OCI-LY1 (cell line): ENCODE results near the gene PFKL.
A peak's percentile ranks its signal among the peaks of the same experiment; 100 is the strongest.

Experiments
- H2AFZ ChIP-seq: fragments of 200-600 bp; sonication (generic), shearing (Covaris generic); 2 replicates; pipeline ENCODE4 v1.6.0; 2014; ENCODE audit warnings: antibody characterized with exemption, mild to moderate bottlenecking, low read length
- H3F3A ChIP-seq: fragments of 200-600 bp; sonication (generic), shearing (Covaris generic); 2 replicates; pipeline ENCODE4 v1.6.0; 2014; ENCODE audit warnings: mild to moderate bottlenecking, antibody characterized with exemption, low read length, moderate library complexity; ENCODE audit not compliant: insufficient read depth
- H3K27ac ChIP-seq: fragments of 200-600 bp; sonication (generic); 2 replicates; pipeline ENCODE4 v1.5.1; 2014; ENCODE audit warnings: low read length, mixed run types, mild to moderate bottlenecking, low read depth; ENCODE audit not compliant: poor library complexity, severe bottlenecking
- H3K27me3 ChIP-seq: fragments of 200-600 bp; sonication (generic); 2 replicates; pipeline ENCODE4 v1.6.0; 2014; ENCODE audit warnings: antibody characterized with exemption, mild to moderate bottlenecking, low read length, moderate library complexity; ENCODE audit not compliant: insufficient read depth
- H3K36me3 ChIP-seq: fragments of 200-600 bp; sonication (generic); 2 replicates; pipeline ENCODE4 v1.6.1; 2014; ENCODE audit warnings: mild to moderate bottlenecking, antibody characterized with exemption, low read length, moderate library complexity, mixed read lengths; ENCODE audit not compliant: insufficient read depth
- H3K4me1 ChIP-seq: fragments of 200-600 bp; sonication (generic); 2 replicates; pipeline ENCODE4 v1.5.1; 2014; ENCODE audit warnings: mild to moderate bottlenecking, low read length, moderate library complexity; ENCODE audit not compliant: insufficient read depth, severe bottlenecking
- H3K4me2 ChIP-seq: fragments of 200-600 bp; sonication (generic), shearing (Covaris generic); 2 replicates; pipeline ENCODE4 v1.6.1; 2014; ENCODE audit warnings: low read length
- H3K4me3 ChIP-seq: fragments of 200-600 bp; sonication (generic); 2 replicates; pipeline ENCODE4 v1.5.1; 2014; ENCODE audit warnings: low read length, low read depth, mild to moderate bottlenecking, mixed read lengths; ENCODE audit not compliant: poor library complexity, severe bottlenecking
- H3K79me2 ChIP-seq: fragments of 200-600 bp; shearing (Covaris generic); 2 replicates; pipeline ENCODE4 v1.6.1; 2016; ENCODE audit warnings: mixed run types, low read length, mixed read lengths; ENCODE audit not compliant: insufficient read depth
- H3K9ac ChIP-seq: fragments of 200-600 bp; sonication (generic), shearing (Covaris generic); 2 replicates; pipeline ENCODE4 v1.6.1; 2014; ENCODE audit warnings: mild to moderate bottlenecking, low read length, mixed read lengths
- H3K9me2 ChIP-seq: fragments of 200-600 bp; sonication (generic), shearing (Covaris generic); 2 replicates; pipeline ENCODE4 v1.6.1; 2014; ENCODE audit warnings: low read depth, mild to moderate bottlenecking, low read length, mixed read lengths
- H3K9me3 ChIP-seq: fragments of 200-600 bp; shearing (Covaris generic); 2 replicates; pipeline ENCODE4 v1.6.1; 2014; ENCODE audit warnings: low read length, mixed read lengths
- H4K20me1 ChIP-seq: fragments of 200-600 bp; sonication (generic), shearing (Covaris generic); 2 replicates; pipeline ENCODE4 v1.6.0; 2016; ENCODE audit warnings: mild to moderate bottlenecking, low read length; ENCODE audit not compliant: insufficient read depth
- EZH2 ChIP-seq: fragments of 200-600 bp; sonication (generic), shearing (Covaris generic); IDR thresholded peaks from 2 replicates; pipeline ENCODE4 v1.8.0; 2017; ENCODE audit warnings: borderline replicate concordance, mixed run types, mild to moderate bottlenecking, antibody characterized with exemption, low read length, moderate library complexity, mixed read lengths
- TF ChIP-seq, protein P1 (sequence below): fragments of 200-600 bp; sonication (generic), shearing (Covaris generic); IDR thresholded peaks from 2 replicates; pipeline ENCODE4 v1.5.1; 2017; ENCODE audit warnings: mild to moderate bottlenecking, antibody characterized with exemption, low read length, moderate library complexity, mixed read lengths

The PFKL gene

DNA sequence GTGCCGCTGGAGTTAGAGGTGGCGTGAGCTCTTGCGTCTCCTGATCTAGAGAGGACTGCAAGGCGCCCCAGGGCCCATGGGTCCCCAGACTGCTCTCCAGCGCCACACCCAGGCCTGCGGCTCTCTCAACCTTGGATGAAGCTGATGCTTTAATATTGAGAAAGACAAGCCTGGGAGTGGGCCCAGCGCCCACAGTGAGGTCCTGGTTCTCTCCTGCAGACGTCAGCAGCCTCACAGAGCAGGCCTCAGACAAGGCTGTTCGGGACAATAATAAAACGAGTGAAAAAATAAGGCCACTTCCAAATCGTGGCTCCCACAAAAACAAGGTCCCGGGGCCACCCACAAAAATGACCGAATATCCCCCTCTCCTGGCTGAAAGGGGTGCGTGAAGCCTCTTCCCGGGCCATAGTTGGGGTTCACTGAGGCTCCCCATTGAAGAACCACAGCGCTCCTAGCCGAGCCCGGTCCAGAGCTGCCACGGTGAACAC is 32.2 kb upstream of the PFKL start:
- TF ChIP-seq, protein P1, sequence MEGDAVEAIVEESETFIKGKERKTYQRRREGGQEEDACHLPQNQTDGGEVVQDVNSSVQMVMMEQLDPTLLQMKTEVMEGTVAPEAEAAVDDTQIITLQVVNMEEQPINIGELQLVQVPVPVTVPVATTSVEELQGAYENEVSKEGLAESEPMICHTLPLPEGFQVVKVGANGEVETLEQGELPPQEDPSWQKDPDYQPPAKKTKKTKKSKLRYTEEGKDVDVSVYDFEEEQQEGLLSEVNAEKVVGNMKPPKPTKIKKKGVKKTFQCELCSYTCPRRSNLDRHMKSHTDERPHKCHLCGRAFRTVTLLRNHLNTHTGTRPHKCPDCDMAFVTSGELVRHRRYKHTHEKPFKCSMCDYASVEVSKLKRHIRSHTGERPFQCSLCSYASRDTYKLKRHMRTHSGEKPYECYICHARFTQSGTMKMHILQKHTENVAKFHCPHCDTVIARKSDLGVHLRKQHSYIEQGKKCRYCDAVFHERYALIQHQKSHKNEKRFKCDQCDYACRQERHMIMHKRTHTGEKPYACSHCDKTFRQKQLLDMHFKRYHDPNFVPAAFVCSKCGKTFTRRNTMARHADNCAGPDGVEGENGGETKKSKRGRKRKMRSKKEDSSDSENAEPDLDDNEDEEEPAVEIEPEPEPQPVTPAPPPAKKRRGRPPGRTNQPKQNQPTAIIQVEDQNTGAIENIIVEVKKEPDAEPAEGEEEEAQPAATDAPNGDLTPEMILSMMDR = peak; percentile 59
- no peak for TF ChIP-seq EZH2
- Histone ChIP-seq H3K79me2 (no peaks in the 10 kb centered on the region), H3K27ac (no peak overlapping the region), H3K4me3 (no peak overlapping the region), H3K9me3 (no peaks in the 10 kb centered on the region), H3K27me3 (peaks cover 8% of the 10 kb centered on the region; the same call in 1 of the 2 replicates), H2AFZ (no peak overlapping the region), H3K36me3 (no peaks in the 10 kb centered on the region), H3K4me1 (no peaks in the 10 kb centered on the region), H3K9ac (no peak overlapping the region), H3K9me2 (no peaks in the 10 kb centered on the region), H3K4me2 (no peak overlapping the region), H3F3A (no peaks in the 10 kb centered on the region), H4K20me1 (no peaks in the 10 kb centered on the region)

DNA sequence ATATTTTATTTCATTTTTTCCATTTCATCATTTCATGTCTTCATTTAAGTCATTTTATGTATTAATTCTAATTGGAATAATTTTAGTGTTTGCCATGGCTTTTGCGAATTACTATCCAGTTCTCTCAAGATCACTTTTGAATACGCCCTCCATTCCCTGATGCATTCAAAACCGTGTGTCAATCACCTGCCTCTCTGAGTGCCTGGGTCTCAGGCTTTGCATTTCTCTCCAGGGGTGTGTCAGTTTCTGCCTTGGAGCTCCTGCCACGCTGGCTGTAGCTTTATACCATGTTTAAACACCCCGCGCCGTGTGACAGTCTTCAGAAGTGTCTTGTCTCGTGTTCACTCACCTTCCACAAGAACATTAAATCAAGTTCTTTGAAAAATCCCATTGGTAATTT is 30.8 kb upstream of the PFKL start:
- H3K36me3 ChIP-seq = no peaks in the 10 kb centered on the region
- no peaks in the 10 kb centered on the region for H3K9me2 ChIP-seq
- no peak overlapping the region for H3K4me2 ChIP-seq
- no peaks in the 10 kb centered on the region for H3K9me3 ChIP-seq
- H2AFZ ChIP-seq = no peak overlapping the region
- peaks cover 10% of the 10 kb centered on the region; the same call in 1 of the 2 replicates for H3K27me3 ChIP-seq
- H3K4me1 ChIP-seq = no peaks in the 10 kb centered on the region
- no peak overlapping the region for H3K4me3 ChIP-seq
- H3K79me2 ChIP-seq = no peaks in the 10 kb centered on the region
- H3K27ac ChIP-seq = no peak overlapping the region
- H3K9ac ChIP-seq = no peak overlapping the region
- TF ChIP-seq, protein P1 = no peak
- H4K20me1 ChIP-seq = no peaks in the 10 kb centered on the region
- no peaks in the 10 kb centered on the region for H3F3A ChIP-seq

DNA sequence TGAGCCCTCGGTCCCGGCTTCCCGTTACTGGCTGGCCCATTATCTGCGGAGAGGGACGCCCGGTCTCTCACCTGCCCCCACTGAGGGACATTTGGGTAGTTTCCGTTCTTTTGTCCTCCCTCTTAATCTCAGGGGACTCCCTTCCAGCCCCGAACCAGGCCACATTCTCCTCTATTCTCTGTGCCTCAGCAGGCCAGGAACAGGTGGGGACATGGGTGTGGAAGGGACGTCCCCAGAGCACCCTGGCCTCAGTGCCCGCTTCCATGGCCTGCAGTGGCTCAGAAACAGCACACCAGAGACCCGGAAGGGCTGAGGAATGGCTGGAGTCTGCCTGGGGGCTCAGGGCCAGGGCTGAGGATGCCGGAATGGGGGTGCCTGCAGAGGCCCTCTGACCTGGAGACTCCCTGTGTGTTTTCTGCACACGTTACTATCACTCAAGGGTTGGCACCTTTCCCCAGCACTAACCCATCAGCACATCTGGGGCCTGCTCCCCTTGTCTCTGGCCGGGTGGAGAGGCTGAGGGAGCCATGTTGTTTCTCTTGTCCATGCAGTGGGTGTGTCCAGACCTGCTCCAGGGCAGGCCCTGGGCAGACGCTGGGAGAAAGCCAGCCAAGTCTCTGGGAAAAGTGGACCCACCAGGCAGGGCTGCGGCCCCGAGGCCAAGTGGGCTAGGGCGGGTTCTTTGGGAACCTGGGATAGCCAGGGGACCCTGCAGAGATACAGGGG is 28.1 kb upstream of the PFKL start:
- Histone ChIP-seq H3K4me2 (no peak overlapping the region), H3K9me2 (no peaks in the 10 kb centered on the region), H3K9ac (no peak overlapping the region), H3K4me1 (no peaks in the 10 kb centered on the region), H3F3A (no peaks in the 10 kb centered on the region), H3K27ac (no peak overlapping the region), H3K4me3 (no peak overlapping the region), H3K9me3 (no peaks in the 10 kb centered on the region), H3K79me2 (no peaks in the 10 kb centered on the region), H2AFZ (no peak overlapping the region), H3K36me3 (no peaks in the 10 kb centered on the region), H4K20me1 (no peaks in the 10 kb centered on the region), H3K27me3 (peaks cover 10% of the 10 kb centered on the region; the same call in 1 of the 2 replicates)
- no peak for TF ChIP-seq EZH2
- TF ChIP-seq, protein P1 = no peak
